ENCODE measurements around the gene PPP3R2. TPM values are rescaled to one million over a fixed set of nuclear protein-coding genes. Genes with fewer than 3 reads are reported as not detected.

The PPP3R2 gene
- total RNA-seq, 1 donor from 2014 or later = not detected

DNA sequence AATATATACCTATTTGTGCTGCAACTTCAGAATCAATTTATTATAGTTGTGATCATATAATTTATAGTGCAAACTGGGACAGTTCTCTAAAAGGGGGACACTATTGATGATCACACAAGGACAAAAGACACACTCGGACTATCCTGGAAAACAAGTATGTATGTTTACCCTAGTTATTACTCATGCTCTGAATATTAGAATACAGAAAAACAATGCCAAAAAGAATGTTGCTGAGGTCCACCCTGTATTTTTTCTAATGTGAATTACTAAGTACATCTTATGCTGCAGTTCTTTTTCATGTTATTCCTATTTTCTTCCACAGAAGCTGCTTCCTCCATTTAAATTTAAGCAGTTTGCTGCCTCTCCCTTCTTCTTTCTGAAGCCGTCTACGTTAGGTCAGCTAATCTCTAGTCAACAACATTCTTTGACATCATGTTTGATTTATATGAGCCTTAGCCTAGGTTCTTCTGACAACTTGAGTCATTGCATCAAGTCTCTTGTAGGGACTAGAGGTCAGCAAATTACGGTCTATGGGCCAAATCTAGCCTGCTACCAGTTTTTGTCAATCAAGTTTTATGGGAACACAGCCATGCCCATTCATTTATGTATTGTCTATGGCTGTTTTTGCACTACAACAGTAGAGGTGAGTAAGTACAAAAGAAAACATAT, 40.1 kb upstream of the PPP3R2 start:
- Histone ChIP-seq H3K27ac (no peak overlapping the region), H3K9me3 (no peaks in the 10 kb centered on the region), H3K4me1 (no peaks in the 10 kb centered on the region), H3K4me3 (no peak overlapping the region), H3K27me3 (no peaks in the 10 kb centered on the region), H3K36me3 (no peaks in the 10 kb centered on the region)
- intact Hi-C loops (cut with DNase I) = no loop called here
- no peak for TF ChIP-seq CTCF (IDR thresholded peaks at IDR 0.05)
- no peak for DNase-seq (ENCODE audit: low spot score in 2 of 2)

DNA sequence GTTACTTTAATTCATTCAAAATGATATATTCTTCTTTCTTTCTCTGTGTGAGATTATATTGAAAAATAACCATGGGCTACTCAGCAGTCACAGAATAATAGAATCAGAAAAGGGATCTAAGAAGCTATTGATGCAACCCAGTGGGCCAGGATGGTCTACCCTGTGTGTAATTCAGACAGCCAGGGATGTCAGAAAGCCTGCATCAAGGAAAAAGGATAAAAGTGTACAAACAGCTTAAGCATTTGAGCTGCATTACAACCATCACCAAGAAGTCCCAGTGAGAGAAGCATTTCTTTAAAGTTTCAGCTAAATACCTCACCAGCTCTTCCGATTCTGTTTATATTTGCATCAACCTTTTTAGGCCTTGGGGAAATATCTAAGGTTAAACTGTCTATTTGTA, 37.8 kb upstream of the PPP3R2 start:
- Histone ChIP-seq H3K4me3 (no peak overlapping the region), H3K4me1 (no peaks in the 10 kb centered on the region), H3K27me3 (no peaks in the 10 kb centered on the region), H3K36me3 (no peaks in the 10 kb centered on the region), H3K9me3 (no peaks in the 10 kb centered on the region), H3K27ac (no peak overlapping the region)
- TF ChIP-seq CTCF (IDR thresholded peaks at IDR 0.05) = no peak
- intact Hi-C loops (cut with DNase I) = no loop called here
- no peak for DNase-seq (ENCODE audit: low spot score in 2 of 2)

DNA sequence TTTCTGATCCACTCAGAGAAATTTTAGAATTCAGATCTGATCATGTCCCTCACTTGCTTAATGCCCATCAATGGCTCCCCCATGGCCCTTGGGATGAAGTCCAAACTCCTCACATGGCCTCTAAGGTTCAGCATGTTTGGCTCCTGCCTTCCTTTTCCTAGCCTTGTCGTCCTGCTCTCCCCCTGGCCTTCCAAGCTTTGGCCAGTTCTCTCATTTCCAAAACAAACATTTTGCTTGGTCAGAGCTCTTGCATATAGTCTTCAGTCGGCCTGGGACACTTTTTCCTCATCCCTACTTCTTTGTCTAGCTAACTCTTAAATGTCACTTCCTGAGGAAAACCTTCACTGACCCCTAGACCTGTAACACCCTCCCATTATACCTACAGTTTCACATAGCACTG, 37.1 kb upstream of the PPP3R2 start:
- no peaks in the 10 kb centered on the region for H3K9me3 ChIP-seq
- no peak for DNase-seq (ENCODE audit: low spot score in 2 of 2)
- no peak overlapping the region for H3K4me3 ChIP-seq
- TF ChIP-seq CTCF (IDR thresholded peaks at IDR 0.05) = no peak
- intact Hi-C loops (cut with DNase I) = no loop called here
- no peaks in the 10 kb centered on the region for H3K27me3 ChIP-seq
- no peaks in the 10 kb centered on the region for H3K4me1 ChIP-seq
- no peaks in the 10 kb centered on the region for H3K36me3 ChIP-seq
- H3K27ac ChIP-seq = no peak overlapping the region

GRCh38 chr9:101629636-101630035, 34.9 kb upstream of the PPP3R2 start:
- Histone ChIP-seq H3K4me3 (no peak overlapping the region), H3K4me1 (no peaks in the 10 kb centered on the region), H3K27ac (no peak overlapping the region), H3K9me3 (no peaks in the 10 kb centered on the region), H3K36me3 (no peaks in the 10 kb centered on the region), H3K27me3 (no peaks in the 10 kb centered on the region)
- no peak for DNase-seq (ENCODE audit: low spot score in 2 of 2)
- TF ChIP-seq CTCF (IDR thresholded peaks at IDR 0.05) = no peak
- intact Hi-C loops (cut with DNase I) = no loop called here

- H3K4me3 ChIP-seq = no peak overlapping the region
- no peaks in the 10 kb centered on the region for H3K9me3 ChIP-seq
- intact Hi-C loops (cut with DNase I) = no loop called here
- no peaks in the 10 kb centered on the region for H3K36me3 ChIP-seq
- DNase-seq (ENCODE audit: low spot score in 2 of 2) = no peak
- H3K27me3 ChIP-seq = no peaks in the 10 kb centered on the region
- no peak overlapping the region for H3K27ac ChIP-seq
- no peaks in the 10 kb centered on the region for H3K4me1 ChIP-seq
- TF ChIP-seq CTCF (IDR thresholded peaks at IDR 0.05) = no peak
Measured at GRCh38 chr9:101628173-101628572, 33.4 kb upstream of the PPP3R2 start.

GRCh38 chr9:101626295-101626694, 31.5 kb upstream of the PPP3R2 start:
- H3K27ac ChIP-seq = no peak overlapping the region
- no peak for DNase-seq (ENCODE audit: low spot score in 2 of 2)
- no peak overlapping the region for H3K4me3 ChIP-seq
- no peaks in the 10 kb centered on the region for H3K4me1 ChIP-seq
- intact Hi-C loops (cut with DNase I) = no loop called here
- H3K36me3 ChIP-seq = no peaks in the 10 kb centered on the region
- no peaks in the 10 kb centered on the region for H3K9me3 ChIP-seq
- TF ChIP-seq CTCF (IDR thresholded peaks at IDR 0.05) = no peak
- H3K27me3 ChIP-seq = no peaks in the 10 kb centered on the region
